Activated B cell treated with CpG ODN at 0.5 μM for 24 hours (primary cell): ENCODE results near the gene NUMBL. TPM values are rescaled to one million over a fixed set of nuclear protein-coding genes. Genes with fewer than 3 reads are reported as not detected.

ENCODE experiments used
- ATAC-seq: fragments of 200-7000 bp; cut with Tn5 transposase; one replicate; pipeline ENCODE4 v1.10.0; 2021; ENCODE audit warnings: low read depth, mild to moderate bottlenecking, moderate library complexity
- CTCF ChIA-PET: fragments of 350-600 bp; sonication (Branson Sonifier 250); formaldehyde crosslinking; loops from one replicate; lab custom pipeline; 2021; ENCODE audit warnings: antibody characterized with exemption; lab: Charles Lee
- POLR2A ChIA-PET: fragments of 350-600 bp; sonication (Branson Sonifier 250); formaldehyde crosslinking; loops from one replicate; lab custom pipeline; 2021; ENCODE audit warnings: antibody characterized with exemption; lab: Charles Lee
- DNase-seq: peaks from one replicate; pipeline ENCODE4 v3.0.0; 2022
- H3K27ac Mint-ChIP-seq: one replicate; pipeline ENCODE4 v1.8.0; 2020; ENCODE audit warnings: mixed read lengths
- H3K27me3 Mint-ChIP-seq: one replicate; pipeline ENCODE4 v1.8.0; 2021; ENCODE audit warnings: mixed read lengths
- H3K36me3 Mint-ChIP-seq: one replicate; pipeline ENCODE4 v1.8.0; 2021; ENCODE audit warnings: low read depth, mixed read lengths
- H3K4me1 Mint-ChIP-seq: one replicate; pipeline ENCODE4 v1.8.0; 2021; ENCODE audit warnings: mixed read lengths
- H3K4me3 Mint-ChIP-seq: one replicate; pipeline ENCODE4 v1.8.0; 2020; ENCODE audit warnings: mild to moderate bottlenecking, mixed read lengths
- H3K9me3 Mint-ChIP-seq: one replicate; pipeline ENCODE4 v1.8.0; 2020; ENCODE audit warnings: mixed read lengths
- intact Hi-C: fragments of 100-400 bp; cut with micrococcal nuclease; formaldehyde crosslinking; loops from one replicate; pipeline ENCODE4 v1.15.1; 2024
- total RNA-seq: library from RNA; stranded (reverse); gene quantifications from 2 replicates; pipeline ENCODE4 v1.2.3, GENCODE V29; 2022
- TF ChIP-seq, protein P1 (sequence below): fragments of 200-600 bp; IDR thresholded peaks from one replicate; pipeline ENCODE4 v1.8.0; 2022; ENCODE audit warnings: antibody characterized with exemption, mild to moderate bottlenecking

Gene NUMBL
- total RNA-seq, 1 donor from 2014 or later = 11.8 TPM

DNA sequence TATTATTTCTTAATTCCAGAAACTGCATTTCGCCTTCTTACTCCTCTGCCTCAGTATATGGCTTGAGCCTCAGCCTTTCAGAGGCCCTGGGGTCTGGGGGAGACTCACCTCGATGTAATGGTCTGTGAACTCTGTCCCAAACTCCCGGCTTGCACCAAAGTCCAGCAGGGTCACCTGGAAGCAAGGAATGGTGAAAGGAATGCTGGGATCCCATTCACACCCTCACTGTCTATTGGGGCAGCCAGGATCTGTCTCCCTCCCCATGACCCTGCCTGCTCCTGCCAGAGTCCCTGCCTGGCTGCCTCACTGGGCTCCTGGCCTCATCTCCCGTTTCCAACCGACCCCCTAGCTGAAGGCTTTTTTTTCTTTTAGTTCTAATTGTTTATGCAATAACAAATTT, 5.4 kb upstream of the NUMBL start:
- intact Hi-C loops = no loop called here
- Mint-ChIP-seq H3K27me3 (no peaks in the 10 kb centered on the region), H3K4me1 (peaks cover 7% of the 10 kb centered on the region), H3K4me3 (no peak overlapping the region), H3K27ac (no peak overlapping the region), H3K36me3 (peaks cover 34% of the 10 kb centered on the region), H3K9me3 (no peaks in the 10 kb centered on the region)
- TF ChIP-seq, protein P1, sequence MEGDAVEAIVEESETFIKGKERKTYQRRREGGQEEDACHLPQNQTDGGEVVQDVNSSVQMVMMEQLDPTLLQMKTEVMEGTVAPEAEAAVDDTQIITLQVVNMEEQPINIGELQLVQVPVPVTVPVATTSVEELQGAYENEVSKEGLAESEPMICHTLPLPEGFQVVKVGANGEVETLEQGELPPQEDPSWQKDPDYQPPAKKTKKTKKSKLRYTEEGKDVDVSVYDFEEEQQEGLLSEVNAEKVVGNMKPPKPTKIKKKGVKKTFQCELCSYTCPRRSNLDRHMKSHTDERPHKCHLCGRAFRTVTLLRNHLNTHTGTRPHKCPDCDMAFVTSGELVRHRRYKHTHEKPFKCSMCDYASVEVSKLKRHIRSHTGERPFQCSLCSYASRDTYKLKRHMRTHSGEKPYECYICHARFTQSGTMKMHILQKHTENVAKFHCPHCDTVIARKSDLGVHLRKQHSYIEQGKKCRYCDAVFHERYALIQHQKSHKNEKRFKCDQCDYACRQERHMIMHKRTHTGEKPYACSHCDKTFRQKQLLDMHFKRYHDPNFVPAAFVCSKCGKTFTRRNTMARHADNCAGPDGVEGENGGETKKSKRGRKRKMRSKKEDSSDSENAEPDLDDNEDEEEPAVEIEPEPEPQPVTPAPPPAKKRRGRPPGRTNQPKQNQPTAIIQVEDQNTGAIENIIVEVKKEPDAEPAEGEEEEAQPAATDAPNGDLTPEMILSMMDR = no peak
- ChIA-PET POLR2A (no interaction called here), CTCF (no interaction called here)
- no peak for DNase-seq
- ATAC-seq = no peak

- peaks cover 13% of the 10 kb centered on the region for H3K4me1 Mint-ChIP-seq
- H3K27me3 Mint-ChIP-seq = no peaks in the 10 kb centered on the region
- DNase-seq = no peak
- H3K4me3 Mint-ChIP-seq = no peak overlapping the region
- H3K36me3 Mint-ChIP-seq = peaks cover 28% of the 10 kb centered on the region
- TF ChIP-seq, protein P1 = no peak
- ChIA-PET CTCF (no interaction called here), POLR2A (no interaction called here)
- no peak for ATAC-seq
- intact Hi-C loops = loop anchor here (5.0 kb wide), 1 partner anchor 122 kb away; no protein-coding TSS in a partner anchor
- no peak overlapping the region for H3K27ac Mint-ChIP-seq
- no peaks in the 10 kb centered on the region for H3K9me3 Mint-ChIP-seq
These were observed 3.4 kb upstream of the NUMBL start for GRCh38 chr19:40693896-40694295.

- H3K4me1 Mint-ChIP-seq = peaks cover 13% of the 10 kb centered on the region
- POLR2A ChIA-PET = no interaction called here
- no peak overlapping the region for H3K27ac Mint-ChIP-seq
These were observed 2.8 kb upstream of the NUMBL start for GRCh38 chr19:40693150-40693788.

GRCh38 chr19:40692212-40692551, 1.7 kb upstream of the NUMBL start:
- no peaks in the 10 kb centered on the region for H3K27me3 Mint-ChIP-seq
- no peak for DNase-seq
- peaks cover 26% of the 10 kb centered on the region for H3K36me3 Mint-ChIP-seq
- CTCF ChIA-PET = no interaction called here
- TF ChIP-seq, protein P1 = no peak
- H3K9me3 Mint-ChIP-seq = no peaks in the 10 kb centered on the region
- H3K4me1 Mint-ChIP-seq = peaks cover 13% of the 10 kb centered on the region
- no peak for ATAC-seq
- POLR2A ChIA-PET = interaction anchor here (2.2 kb wide), 1 partner anchor 86 kb away, joined by 32 read pairs; the partner anchor contains the start of gene RAB4B
- H3K4me3 Mint-ChIP-seq = peak overlapping the region; percentile 28
- intact Hi-C loops = loop anchor here (5.0 kb wide), 1 partner anchor 120 kb away; no protein-coding TSS in a partner anchor
- peak overlapping the region; percentile 2 for H3K27ac Mint-ChIP-seq

More at GRCh38 chr19:40693150-40693788, 2.8 kb upstream of the NUMBL start:
- intact Hi-C loops = loop anchor here (5.0 kb wide), 1 partner anchor 121 kb away; no protein-coding TSS in a partner anchor
- Mint-ChIP-seq H3K4me3 (no peak overlapping the region), H3K27me3 (no peaks in the 10 kb centered on the region), H3K36me3 (peaks cover 28% of the 10 kb centered on the region), H3K9me3 (no peaks in the 10 kb centered on the region)
- ATAC-seq (no peak), DNase-seq (no peak)
- CTCF ChIA-PET = no interaction called here
- TF ChIP-seq, protein P1 = no peak

DNA sequence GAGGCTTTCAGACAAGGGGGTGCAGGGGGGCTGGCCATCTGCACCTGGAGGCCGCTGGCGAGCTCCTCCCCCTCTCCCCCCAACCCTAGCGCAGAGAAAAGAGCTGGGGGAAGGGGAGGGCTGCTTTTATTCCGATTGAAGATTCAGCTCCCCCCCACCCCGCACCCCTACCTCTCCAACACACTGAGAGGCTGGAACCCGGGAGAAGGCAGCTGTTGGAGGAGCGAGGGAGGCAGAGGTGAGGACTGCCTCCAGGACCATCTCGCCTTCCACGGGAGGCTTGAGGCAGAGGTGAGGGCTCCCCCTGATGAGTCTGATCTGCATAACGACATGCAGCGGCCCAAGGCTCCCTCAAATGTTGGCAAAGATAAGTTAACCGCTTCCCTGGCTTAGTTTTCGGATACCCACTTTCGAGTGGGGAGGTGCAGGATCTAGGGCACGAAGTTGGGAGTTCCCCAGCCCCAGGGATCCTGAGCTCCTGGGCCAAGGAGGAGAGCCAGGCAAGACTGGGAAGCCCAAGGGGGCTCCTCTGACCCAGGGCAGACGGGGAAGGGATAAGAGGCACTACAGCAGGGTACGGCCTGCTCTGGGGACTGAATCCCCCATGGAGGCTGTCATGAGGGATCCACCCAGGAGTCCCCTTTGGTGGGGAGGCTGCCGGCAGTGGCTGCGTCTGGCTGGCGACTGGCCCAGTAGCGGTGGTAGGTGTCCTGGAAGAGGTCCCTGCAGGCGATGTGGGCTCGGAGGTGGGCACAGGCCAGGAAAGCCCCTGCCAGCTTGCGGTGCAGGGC, 1.2 kb upstream of the NUMBL start:
- POLR2A ChIA-PET = interaction anchor here (0.5 to 2.2 kb wide), 15 partner anchors 9 to 572 kb away, joined by 3 to 32 read pairs (median 7); partner anchors contain the start of genes ACTMAP, COQ8B, EGLN2 and HNRNPUL1
- peaks cover 13% of the 10 kb centered on the region for H3K4me1 Mint-ChIP-seq
- H3K27ac Mint-ChIP-seq = peak overlapping the region; percentile 89
- CTCF ChIA-PET = no interaction called here
- no peaks in the 10 kb centered on the region for H3K27me3 Mint-ChIP-seq
- H3K9me3 Mint-ChIP-seq = no peaks in the 10 kb centered on the region
- H3K4me3 Mint-ChIP-seq = peak overlapping the region; percentile 95
- H3K36me3 Mint-ChIP-seq = peaks cover 24% of the 10 kb centered on the region
- TF ChIP-seq, protein P1 = no peak
- intact Hi-C loops = loop anchor here (5.0 kb wide), 1 partner anchor 119 kb away; no protein-coding TSS in a partner anchor
- DNase-seq (no peak), ATAC-seq (no peak)
